K562 (cell line): Measurements from ENCODE around the gene PPFIA1. TPM values are rescaled to one million over a fixed set of nuclear protein-coding genes. Genes with fewer than 3 reads are reported as not detected.

Source experiments
- ATAC-seq: fragments of 200-7000 bp; cut with Tn5 transposase; 3 replicates; pipeline ENCODE4 v1.9.1; 2020; ENCODE audit warnings: moderate library complexity
- BruUV-seq: library from RNA; stranded (reverse); fragments of 400-500 nt; replicated peaks from 2 replicates; lab custom pipeline; 2021; lab: Mats Ljungman, UMichigan
- CTCF ChIA-PET: fragments of 300-600 bp; formaldehyde crosslinking; extraction: SDS; loops from one replicate; lab custom pipeline; 2021; ENCODE audit warnings: low intra/inter-chr PET ratio; lab: Yijun Ruan, JAX
- POLR2A ChIA-PET: fragments of 300-600, 350-650 bp; sonication (Branson Sonifier 250); formaldehyde crosslinking; extraction: SDS; loops from one replicate; lab custom pipeline; 2021; ENCODE audit warnings: antibody characterized with exemption, inconsistent platforms; lab: Yijun Ruan, JAX
- DNase-seq, 4 experiments: peaks; one replicate each; pipeline versions ENCODE4 v3.0.0 to v3.0.0-alpha.2; 2011 to 2018; ENCODE audit warnings: low spot score in 3 of 4, mixed read lengths in 3 of 4; ENCODE audit errors: extremely low read depth in 1 of 4
- FAIRE-seq: peaks from 2 replicates; lab custom pipeline; 2011; peaks lifted over from hg19 to GRCh38; lab: Jason Lieb, UNC
- H2AFZ ChIP-seq: 2 replicates; pipeline ENCODE4 v1.6.0; 2011; ENCODE audit warnings: low read depth, low read length, control low read depth, inconsistent platforms
- H3K27ac ChIP-seq: fragments of 200-600 bp; 3 replicates; pipeline ENCODE4 v1.8.0; 2011; ENCODE audit warnings: low read depth, mild to moderate bottlenecking, control low read depth, inconsistent platforms, low read length, moderate library complexity, mixed read lengths; ENCODE audit errors: extremely low read depth
- H3K27me3 ChIP-seq, 2 experiments: fragments of 300-600 bp in 1 of 2; 2 replicates in 1 of 2; 3 replicates in 1 of 2; pipeline versions ENCODE4 v1.6.0 to v1.8.0; 2011; ENCODE audit warnings: inconsistent platforms in 2 of 2, low read length in 2 of 2, mild to moderate bottlenecking in 1 of 2, mixed read lengths in 1 of 2, moderate library complexity in 1 of 2; ENCODE audit not compliant: control insufficient read depth in 2 of 2, insufficient read depth in 2 of 2
- H3K36me3 ChIP-seq: fragments of 300-600 bp; 3 replicates; pipeline ENCODE4 v1.8.0; 2011; ENCODE audit warnings: mild to moderate bottlenecking, low read length, inconsistent platforms; ENCODE audit not compliant: control insufficient read depth, insufficient read depth
- H3K4me1 ChIP-seq, 2 experiments: fragments of 200-600 bp in 1 of 2; replicated peaks in 1 of 2; 2 replicates in 1 of 2; 3 replicates in 1 of 2; pipeline versions ENCODE4 v1.5.1 to v1.8.0; 2011; ENCODE audit warnings: inconsistent platforms in 2 of 2, low read length in 2 of 2, mild to moderate bottlenecking in 1 of 2, mixed read lengths in 1 of 2, moderate library complexity in 1 of 2; ENCODE audit not compliant: control insufficient read depth in 2 of 2, insufficient read depth in 2 of 2
- H3K4me2 ChIP-seq: 2 replicates; pipeline ENCODE4 v1.6.1; 2011; ENCODE audit warnings: low read length, control low read depth, inconsistent platforms, mixed read lengths; ENCODE audit not compliant: insufficient read depth
- H3K4me3 ChIP-seq: fragments of 200-600 bp; sonication (generic), shearing (Covaris generic); 2 replicates; pipeline ENCODE4 v1.5.1; 2016; ENCODE audit warnings: control low read depth, inconsistent platforms
- H3K79me2 ChIP-seq: fragments of 200-600 bp; 3 replicates; pipeline ENCODE4 v1.8.0; 2011; ENCODE audit warnings: low read length, inconsistent platforms; ENCODE audit not compliant: control insufficient read depth, insufficient read depth
- H3K9ac ChIP-seq, 2 experiments: 2 replicates each; pipeline versions ENCODE4 v1.6.0 to v1.6.1; 2011; ENCODE audit warnings: low read depth in 2 of 2, low read length in 2 of 2, control low read depth in 1 of 2, inconsistent platforms in 1 of 2, mild to moderate bottlenecking in 1 of 2, mixed read lengths in 1 of 2; ENCODE audit not compliant: insufficient read depth in 1 of 2
- H3K9me1 ChIP-seq: one replicate; pipeline ENCODE4 v1.6.0; 2011; ENCODE audit warnings: inconsistent platforms, mild to moderate bottlenecking, low read length, moderate library complexity; ENCODE audit not compliant: control insufficient read depth, insufficient read depth
- H3K9me3 ChIP-seq: replicated peaks from 2 replicates; pipeline ENCODE4 v1.5.1; 2011; ENCODE audit warnings: low read depth, low read length, inconsistent platforms; ENCODE audit not compliant: control insufficient read depth, insufficient read depth
- H4K20me1 ChIP-seq: replicated peaks from 2 replicates; pipeline ENCODE4 v1.6.1; 2011; ENCODE audit warnings: low read length, inconsistent platforms, mixed read lengths; ENCODE audit not compliant: control insufficient read depth, insufficient read depth
- ARID3B ChIP-seq: fragments of 250-450 bp; sonication (Bioruptor Pico); IDR thresholded peaks from 2 replicates; pipeline ENCODE4 v1.4.0; 2020; ENCODE audit warnings: borderline replicate concordance
- EP300 ChIP-seq: IDR thresholded peaks from 2 replicates; pipeline ENCODE4 v1.6.1; 2012; ENCODE audit warnings: low read length, improper control_type of control experiment
- KAT8 ChIP-seq: fragments of 450-650 bp; IDR thresholded peaks from 2 replicates; pipeline ENCODE4 v1.6.1; 2016; ENCODE audit warnings: low read depth, mild to moderate bottlenecking
- NFYB ChIP-seq: IDR thresholded peaks from 2 replicates; pipeline ENCODE4 v1.6.1; 2011; ENCODE audit warnings: mild to moderate bottlenecking, moderate library complexity; ENCODE audit not compliant: insufficient read length; ENCODE audit errors: extremely low read depth
- PBX2 ChIP-seq, 2 experiments: IDR thresholded peaks in 1 of 2; conservative IDR thresholded peaks in 1 of 2; 2 replicates each; pipeline ENCODE4 v1.6.1; 2016; ENCODE audit warnings: low read depth in 2 of 2, mild to moderate bottlenecking in 1 of 2, missing compliant biosample characterization in 1 of 2, missing genetic modification characterization in 1 of 2, moderate library complexity in 1 of 2
- PHB2 ChIP-seq: fragments of 450-650 bp; IDR thresholded peaks from 2 replicates; pipeline ENCODE4 v1.6.1; 2017; ENCODE audit warnings: low read depth
- POLR2AphosphoS2 ChIP-seq: IDR thresholded peaks from 2 replicates; pipeline ENCODE4 v1.6.1; 2012; ENCODE audit warnings: low read length, improper control_type of control experiment
- RERE ChIP-seq: sonication (generic); formaldehyde crosslinking; IDR thresholded peaks from 2 replicates; pipeline ENCODE4 v1.8.0; 2023; ENCODE audit warnings: missing genetic modification reagents, mild to moderate bottlenecking, borderline replicate concordance
- RFX5 ChIP-seq: IDR thresholded peaks from 2 replicates; pipeline ENCODE4 v1.6.1; 2011; ENCODE audit warnings: low read depth, mild to moderate bottlenecking, improper control_type of control experiment, low read length
- RNF2 ChIP-seq: sonication (generic); IDR thresholded peaks from 2 replicates; pipeline ENCODE4 v1.6.1; 2016
- TEAD2 ChIP-seq: fragments of 450-650 bp; IDR thresholded peaks from 2 replicates; pipeline ENCODE4 v1.6.1; 2016; ENCODE audit warnings: missing genetic modification characterization, control low read depth, missing compliant biosample characterization
- ZBTB17 ChIP-seq: fragments of 450-650 bp; formaldehyde crosslinking; IDR thresholded peaks from 2 replicates; pipeline ENCODE4 v1.4.0; 2020; ENCODE audit warnings: mild to moderate bottlenecking
- ZNF408 ChIP-seq: fragments of 250-450 bp; sonication (Bioruptor Pico); IDR thresholded peaks from 2 replicates; pipeline ENCODE4 v1.4.0; 2020; ENCODE audit warnings: low read depth, mild to moderate bottlenecking, moderate library complexity
- ZNF589 ChIP-seq: fragments of 200-800 bp; sonication (Bioruptor generic); IDR thresholded peaks from 2 replicates; pipeline ENCODE4 v1.6.1; 2016; ENCODE audit warnings: low read depth, missing genetic modification characterization, missing compliant biosample characterization
- WGBS: fragments of 100-300 bp; shearing (Covaris generic); methylation state at CpG from one replicate; pipeline ENCODE4 v1.1.6; 2016; ENCODE audit warnings: low coverage, mixed read lengths; ENCODE audit not compliant: insufficient coverage; ENCODE audit errors: missing lambda C conversion rate; 5-methylcytosine and 5-hydroxymethylcytosine counted together
- in situ Hi-C: fragments of 300-500 bp; cut with MboI; formaldehyde crosslinking; loops from 4 replicates; pipeline ENCODE4 v1.15.0; 2018; ENCODE audit warnings: inconsistent platforms, mixed read lengths
- intact Hi-C: fragments of 100-400 bp; cut with micrococcal nuclease; formaldehyde crosslinking; loops from 2 replicates; pipeline ENCODE4 v1.14.2; 2022
- polyA plus RNA-seq, 8 experiments: library from polyadenylated mRNA; depleted of rRNA in 4 of 8; stranded (reverse) in 5 of 8; unstranded in 3 of 8; fragments of >200 nt; fragmentation: Nextera tagmentation in 2 of 8; fragmentation: Illumina TruSeq in 1 of 8; extraction: Ambion mirVana in 2 of 8; extraction: Trizol in 1 of 8; gene quantifications; 2 replicates each; pipeline versions ENCODE4 v1.2.1 to v1.2.3, GENCODE V29; 2011 to 2014; ENCODE audit warnings: inconsistent platforms in 1 of 8, missing spikeins in 1 of 8
- total RNA-seq, 7 experiments: library from RNA; depleted of rRNA in 6 of 7; stranded (reverse); fragments of >200 nt in 6 of 7; fragmentation: Illumina TruSeq in 2 of 7; extraction: Trizol in 2 of 7; gene quantifications; 2 replicates each; pipeline versions ENCODE4 v1.2.1 to v1.2.3, GENCODE V29; 2011 to 2021; ENCODE audit warnings: low replicate concordance in 1 of 7

PPFIA1 gene
- total and polyA plus RNA-seq, 9 of the 15 experiments (the other 6 are each of a cell fraction or from before 2014, with no cell fraction given): 9.9 to 41.5 (median 28.5) TPM

- Histone ChIP-seq H3K27me3 (peaks cover 25 to 34% of the 10 kb centered on the region in 2 experiments), H3K4me3 (no peak overlapping the region), H3K79me2 (no peaks in the 10 kb centered on the region), H3K4me2 (no peak overlapping the region), H3K36me3 (no peaks in the 10 kb centered on the region), H3K9me3 (no peaks in the 10 kb centered on the region), H3K9me1 (no peaks in the 10 kb centered on the region), H3K4me1 (peaks cover 0 to 8% of the 10 kb centered on the region in 2 experiments; a peak in 2 of 5 replicates), H3K27ac (no peak overlapping the region), H2AFZ (no peak overlapping the region), H4K20me1 (no peaks in the 10 kb centered on the region), H3K9ac (no peak overlapping the region; a peak in 1 of 4 replicates)
- CTCF ChIA-PET: no interaction called here
- DNase-seq (no peak), FAIRE-seq (peak; percentile 73), ATAC-seq (no peak)
- 2% methylated on average over 7 of the region's 7 CpGs for WGBS
- in situ Hi-C loops: no loop called here
- intact Hi-C loops: no loop called here
- BruUV-seq: no TSS peak
- POLR2A ChIA-PET: interaction anchor here (0.6 to 0.7 kb wide), 2 partner anchors 37 to 441 kb away, joined by 3 read pairs; no protein-coding TSS in a partner anchor
- TF ChIP-seq NFYB (no peak), POLR2AphosphoS2 (no peak), ZBTB17 (CRISPR knock-in tag) (no peak), ZNF589 (no peak), RERE (CRISPR knock-in tag) (no peak), ZNF408 (no peak), ARID3B (no peak), PBX2 (CRISPR knock-in tag; IDR thresholded peaks at IDR 0.05; ENCODE audit: low read depth) (no peak), PBX2 (tag; conservative IDR thresholded peaks at IDR 0.05; ENCODE audit: low read depth) (no peak), TEAD2 (tag) (no peak), PHB2 (no peak), EP300 (no peak), RNF2 (no peak), KAT8 (no peak), RFX5 (no peak)
Observed at GRCh38 chr11:70265341-70265740, 5.1 kb upstream of the PPFIA1 start.
